Measurements from ENCODE around the gene USP48.
"Not testable (repeated sequence)": the region's sequence is repeated elsewhere in the genome, so short reads cannot be mapped to it uniquely, and the experiment has no call there.

USP48 gene

GRCh38 chr1:21700094-21700493, 82.9 kb downstream of the USP48 start:
- DNase-seq (ENCODE audit: low read depth): no peak

GRCh38 chr1:21696931-21697330, 86.0 kb downstream of the USP48 start:
- no peak for DNase-seq (ENCODE audit: low read depth)

- no peak for DNase-seq (ENCODE audit: low read depth)
Measured at GRCh38 chr1:21693732-21694131, 89.2 kb downstream of the USP48 start.

DNA sequence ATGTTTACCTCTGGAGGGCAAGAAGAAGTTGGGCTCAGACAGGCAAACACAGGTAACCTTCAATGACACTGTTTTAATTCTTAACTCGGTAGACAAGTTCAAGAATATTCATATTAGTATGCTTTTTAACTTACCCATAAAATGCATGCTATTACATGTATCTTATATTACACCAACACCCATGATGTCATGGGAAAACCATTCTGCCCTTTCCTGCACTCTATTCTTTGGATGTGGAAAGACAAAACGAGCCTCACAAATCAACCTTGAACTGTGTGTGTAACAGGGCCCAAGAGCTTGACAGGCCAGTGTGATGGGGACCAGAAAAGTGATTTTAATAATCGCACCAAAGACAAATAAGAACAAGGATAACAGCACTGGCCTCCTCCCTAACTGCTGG, 91.2 kb downstream of the USP48 start:
- no peak for DNase-seq (ENCODE audit: low read depth)

DNA sequence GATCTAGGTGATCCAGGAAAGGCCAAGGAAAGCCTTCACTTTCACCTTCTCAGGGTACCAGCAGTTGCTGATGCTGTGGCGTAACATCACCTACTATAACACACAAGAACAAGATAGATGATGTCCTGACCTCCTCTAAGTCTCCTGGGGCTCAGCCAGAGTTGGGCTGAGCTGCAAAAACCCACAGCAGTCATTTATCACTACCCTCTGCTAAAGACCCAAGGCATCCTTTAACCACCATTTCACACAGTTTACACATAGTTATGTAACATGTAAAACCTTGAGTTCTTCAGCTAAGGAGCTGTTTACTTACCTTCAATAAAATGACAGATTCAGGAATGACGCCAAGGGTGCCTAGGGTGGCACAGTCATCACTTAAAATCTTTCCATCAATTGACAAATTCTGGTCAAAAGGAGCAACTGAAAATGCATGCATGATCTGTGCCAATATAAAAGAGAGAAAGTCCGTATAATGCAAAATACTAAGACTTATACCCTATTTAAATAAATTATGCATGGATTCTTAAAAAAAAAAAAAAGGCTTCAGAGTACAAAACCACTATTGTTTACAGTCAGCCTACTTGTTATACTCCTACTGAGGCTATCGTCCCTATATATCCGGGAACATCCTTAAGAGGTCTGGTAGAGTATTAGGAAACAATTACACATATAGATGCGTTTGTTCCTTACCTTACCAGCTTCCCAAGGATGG, 93.1 kb downstream of the USP48 start:
- DNase-seq (ENCODE audit: low read depth): no peak

GRCh38 chr1:21687081-21687529, 95.8 kb downstream of the USP48 start:
- DNase-seq (ENCODE audit: low read depth): no peak

DNA sequence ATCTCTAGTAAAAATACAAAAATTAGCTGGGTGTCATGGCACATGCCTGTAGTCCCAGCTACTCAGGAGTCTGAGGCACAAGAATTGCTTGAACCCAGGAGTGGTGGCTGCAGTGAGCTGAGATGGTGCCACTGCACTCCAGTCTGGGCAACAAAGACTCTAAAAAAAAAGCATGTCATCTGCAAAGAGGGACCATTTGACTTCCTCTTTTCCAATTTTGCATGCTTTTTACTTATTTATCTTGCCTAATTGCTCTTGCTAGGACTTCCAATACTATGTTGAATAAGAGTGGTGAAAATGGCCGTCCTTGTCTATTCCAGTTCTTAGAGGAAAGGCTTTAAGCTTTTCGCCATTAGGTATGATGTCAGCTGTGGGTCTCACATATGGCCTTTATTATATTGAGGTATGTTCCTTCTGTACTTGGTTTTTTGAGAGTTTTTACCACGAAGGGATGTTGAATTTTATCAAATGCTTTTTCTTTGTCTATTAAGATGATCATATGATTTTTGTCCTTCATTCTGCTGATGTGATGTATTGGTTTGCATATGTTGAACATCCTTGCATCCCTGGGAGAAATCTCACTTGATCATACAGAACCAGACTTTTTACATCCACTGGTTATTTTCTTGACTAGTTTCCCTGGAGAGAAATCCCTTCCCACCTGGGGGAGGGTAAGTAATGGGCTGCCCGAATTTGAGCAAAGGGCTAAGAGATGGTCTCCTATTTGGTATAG, 96.8 kb downstream of the USP48 start:
- DNase-seq (ENCODE audit: low read depth): no peak

DNA sequence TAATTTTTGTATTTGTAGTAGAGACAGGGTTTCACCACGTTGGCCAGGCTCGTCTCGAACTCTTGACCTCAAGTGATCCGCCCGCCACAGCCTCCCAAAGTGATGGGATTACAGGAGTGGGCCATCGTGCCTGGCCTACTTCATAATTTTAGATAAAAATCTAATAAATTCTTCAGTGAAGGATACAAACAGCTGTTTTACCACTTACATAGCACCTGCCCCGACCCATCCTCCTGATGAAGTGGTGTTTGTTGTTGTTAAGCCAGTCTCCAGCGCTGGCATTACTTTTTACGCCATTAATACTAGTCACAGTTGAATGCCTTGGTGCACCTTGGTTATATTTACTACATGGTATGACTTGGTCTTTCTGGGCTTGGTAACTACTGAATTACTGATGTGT, 101.5 kb downstream of the USP48 start:
- no peak for DNase-seq (ENCODE audit: low read depth)

GRCh38 chr1:21680918-21681317, 102.0 kb downstream of the USP48 start:
- no peak for DNase-seq (ENCODE audit: low read depth)

DNA sequence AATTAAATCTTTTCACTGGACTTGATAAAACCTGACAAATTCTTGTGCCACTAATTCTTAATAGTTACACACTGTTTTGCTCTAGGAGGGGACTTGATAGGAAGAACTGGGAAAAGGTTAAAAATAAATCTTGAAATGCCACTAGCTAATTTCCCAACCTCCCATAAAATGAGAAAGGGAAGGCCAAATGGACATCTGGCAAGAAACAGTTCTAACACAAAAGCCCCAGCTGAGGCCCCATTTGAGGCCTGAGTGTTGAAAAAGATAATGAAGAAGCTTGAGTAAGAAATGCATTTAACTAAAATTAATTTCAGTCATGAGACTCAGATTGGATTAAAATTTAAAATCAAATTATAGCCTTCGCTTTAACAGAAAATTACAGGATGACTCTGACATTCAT, 102.6 kb downstream of the USP48 start:
- no peak for DNase-seq (ENCODE audit: low read depth)

- no peak for DNase-seq (ENCODE audit: low read depth)
Measured at GRCh38 chr1:21677168-21677567, 105.8 kb downstream of the USP48 start.

- DNase-seq (ENCODE audit: low read depth): no peak
Measured at GRCh38 chr1:21674957-21675356, 108.0 kb downstream of the USP48 start.

DNA sequence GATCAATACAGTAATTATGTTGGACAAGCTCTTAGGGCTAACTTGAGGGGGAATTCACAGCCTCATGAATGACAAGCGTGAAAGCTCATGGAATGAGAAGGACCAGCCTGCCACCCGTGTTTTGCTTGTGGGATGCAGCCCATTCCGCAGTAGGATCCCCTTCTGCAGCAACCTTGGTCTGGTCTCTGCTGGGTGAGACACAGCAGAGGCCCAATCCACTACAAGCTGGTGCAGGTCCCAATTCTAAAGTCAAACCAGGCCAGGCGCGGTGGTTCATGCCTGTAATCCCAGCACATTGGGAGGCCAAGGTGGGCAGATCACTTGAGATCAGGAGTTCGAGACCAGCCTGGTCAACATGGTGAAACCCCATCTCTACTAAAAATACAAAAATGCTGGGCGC, 109.1 kb downstream of the USP48 start:
- DNase-seq (ENCODE audit: low read depth): not testable (repeated sequence)

- no peak for DNase-seq (ENCODE audit: low read depth)
Measured at GRCh38 chr1:21673277-21673780, 109.6 kb downstream of the USP48 start.

GRCh38 chr1:21672478-21673276, 110.3 kb downstream of the USP48 start:
- no peak for DNase-seq (ENCODE audit: low read depth)

GRCh38 chr1:21671915-21672314, 111.0 kb downstream of the USP48 start:
- DNase-seq (ENCODE audit: low read depth): no peak

DNA sequence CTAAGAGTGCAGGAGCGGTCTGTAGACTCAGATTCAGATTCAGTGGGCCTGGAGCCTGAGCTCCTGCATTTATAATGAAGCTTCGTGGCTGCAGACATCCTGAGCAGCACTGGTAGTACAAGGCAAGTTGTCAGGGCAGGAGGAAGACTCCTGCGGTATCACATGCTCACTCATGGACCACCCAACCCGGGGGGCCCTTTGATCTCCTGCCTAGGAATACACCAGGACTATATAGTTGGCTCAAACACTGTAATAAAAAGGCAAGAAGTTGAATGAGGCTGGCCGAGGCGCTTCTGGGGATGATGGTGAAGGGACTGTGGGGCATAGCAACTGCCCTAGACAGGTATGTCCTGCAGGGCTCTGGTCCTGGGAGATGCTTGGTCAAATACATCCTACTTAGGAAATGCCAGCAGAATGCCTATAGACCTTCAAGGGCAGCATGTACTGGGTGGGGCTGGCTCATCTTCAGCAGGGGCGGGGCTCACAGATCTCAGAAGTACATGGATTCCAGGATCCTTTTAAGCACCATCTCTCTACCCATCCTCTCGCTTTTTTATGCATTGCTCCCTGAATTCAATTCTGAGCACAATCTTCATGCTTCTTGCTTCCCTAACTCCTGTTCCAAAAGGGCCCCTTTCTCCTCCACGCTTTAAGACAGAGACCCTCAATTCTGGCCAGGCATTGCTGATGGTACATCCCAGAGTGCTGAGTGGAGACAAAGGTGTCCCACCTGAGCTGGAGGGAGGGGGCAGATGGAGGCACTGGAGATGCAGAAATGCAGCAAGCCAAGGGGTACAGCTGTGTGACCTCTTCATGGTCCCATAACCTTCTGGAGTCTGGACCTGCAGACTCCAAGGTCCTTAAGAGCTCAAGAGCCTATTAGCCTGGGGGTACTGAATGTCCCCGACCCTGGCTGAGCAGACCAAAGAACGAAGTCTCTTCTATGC, 111.7 kb downstream of the USP48 start:
- DNase-seq (ENCODE audit: low read depth): no peak

DNA sequence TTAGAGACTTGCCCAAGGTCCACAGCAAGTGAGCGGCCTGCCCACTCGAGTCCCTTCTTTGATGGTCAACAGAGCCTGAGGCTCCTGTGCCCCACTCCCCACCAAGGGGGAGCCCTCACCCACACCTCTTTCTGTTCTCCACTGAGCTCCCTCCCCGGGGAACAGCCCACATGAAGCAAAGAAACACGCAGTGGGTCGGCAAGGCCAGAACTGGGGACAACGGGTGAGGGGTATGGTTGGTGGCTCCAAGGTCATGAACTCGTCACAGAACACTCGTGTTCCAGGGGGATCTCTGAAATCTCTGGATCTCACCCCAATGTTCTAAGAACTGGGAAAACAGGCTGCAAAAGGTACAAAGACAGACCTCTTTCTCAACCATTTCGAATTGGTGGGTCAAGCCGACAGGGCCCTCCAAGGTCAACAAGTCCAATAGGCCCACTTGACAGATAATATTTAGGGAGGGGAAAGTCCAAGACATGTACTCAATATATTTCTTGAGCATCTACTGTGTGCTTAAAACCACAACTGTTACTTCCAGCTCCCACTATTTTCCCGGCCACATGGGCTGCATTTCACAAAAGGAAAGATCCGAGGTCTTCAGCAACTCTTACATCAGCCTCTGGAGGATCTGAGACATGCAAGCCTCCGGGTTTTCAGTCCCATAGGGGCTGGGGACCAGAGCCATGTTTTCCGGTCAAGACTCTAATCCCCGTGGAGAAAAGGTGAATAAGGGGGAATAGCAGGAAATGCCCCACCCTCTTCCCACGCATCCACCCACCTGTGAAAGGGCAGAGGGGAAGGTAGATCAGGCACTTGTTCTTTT, 112.7 kb downstream of the USP48 start:
- DNase-seq (ENCODE audit: low read depth): no peak

DNA sequence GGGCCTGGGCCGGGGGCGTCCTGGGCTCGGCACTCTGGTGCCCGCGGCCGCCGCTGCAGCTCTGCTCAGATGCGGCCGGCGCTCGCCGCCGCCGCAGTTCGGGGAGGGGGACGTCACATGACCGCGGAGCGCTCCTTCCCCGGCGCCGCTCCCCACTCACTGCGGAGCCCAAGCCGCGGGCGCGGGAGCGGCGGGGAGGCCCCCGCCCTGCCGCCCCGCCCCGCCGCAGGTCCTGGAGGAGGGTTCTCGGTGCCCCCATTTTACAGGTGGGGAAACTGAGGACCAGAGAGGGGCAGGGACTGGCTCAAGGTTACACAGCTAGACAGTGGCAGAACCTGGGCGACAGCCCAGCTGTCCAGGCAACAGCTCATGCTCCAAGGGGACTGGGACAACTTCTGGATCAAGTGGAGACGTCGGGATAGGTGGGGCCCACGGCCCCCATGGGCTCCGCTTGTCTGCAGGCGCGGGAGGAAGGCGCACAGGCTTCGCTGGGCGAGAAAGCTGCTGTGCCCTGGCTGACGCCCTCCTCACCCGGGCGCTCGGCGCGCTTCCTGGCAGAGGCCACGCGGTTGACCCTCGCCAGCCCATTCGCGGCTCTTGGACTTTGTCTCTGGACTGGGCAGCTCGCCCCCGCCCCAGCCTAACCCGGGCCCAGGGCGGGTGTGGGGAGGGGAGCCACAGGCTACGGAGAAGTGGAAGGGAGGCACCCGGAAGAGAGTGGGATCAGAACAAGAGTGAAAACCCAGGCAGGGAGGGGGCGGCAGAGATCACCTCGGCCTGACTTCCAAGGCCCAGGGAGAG, 113.5 kb downstream of the USP48 start, which contains the start of gene RAP1GAP:
RAP1GAP (minus strand) TSS at position 100 of the 801 bp plus-strand sequence. CDS start 49,325 bp downstream, outside the sequence.
- DNase-seq (ENCODE audit: low read depth): no peak

DNA sequence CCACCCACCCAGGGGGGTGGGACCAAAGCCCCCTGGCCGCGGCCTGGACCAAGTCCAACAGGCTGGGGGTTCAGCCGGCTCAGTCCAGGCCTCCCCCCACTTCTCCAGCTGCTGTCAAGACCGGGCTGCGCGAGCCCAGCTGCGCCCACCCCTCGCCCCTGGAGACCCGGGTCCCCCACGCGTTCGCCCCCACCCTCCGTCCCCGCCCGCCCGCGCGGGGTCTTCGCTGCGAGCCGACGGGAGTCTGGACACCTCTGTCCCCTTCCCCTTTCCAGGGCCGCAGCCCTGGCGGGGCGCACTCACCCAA, 114.0 kb downstream of the USP48 start:
- DNase-seq (ENCODE audit: low read depth): no peak
